Stimulated activated CD4-positive, alpha-beta T cell treated with anti-CD3 and anti-CD28 coated beads, TNF-alpha, amount 100 ng/mL, for 1 hour (primary cell): ENCODE results near the gene NFIC.
"Not testable (repeated sequence)": the region's sequence is repeated elsewhere in the genome, so short reads cannot be mapped to it uniquely, and the experiment has no call there.

ENCODE experiments used
- DNase-seq, 3 donors: peaks; one replicate each; pipeline ENCODE4 v3.0.0-alpha.2; 2020; ENCODE audit warnings: low read depth in 3 of 3, low spot score in 1 of 3

NFIC gene

DNA sequence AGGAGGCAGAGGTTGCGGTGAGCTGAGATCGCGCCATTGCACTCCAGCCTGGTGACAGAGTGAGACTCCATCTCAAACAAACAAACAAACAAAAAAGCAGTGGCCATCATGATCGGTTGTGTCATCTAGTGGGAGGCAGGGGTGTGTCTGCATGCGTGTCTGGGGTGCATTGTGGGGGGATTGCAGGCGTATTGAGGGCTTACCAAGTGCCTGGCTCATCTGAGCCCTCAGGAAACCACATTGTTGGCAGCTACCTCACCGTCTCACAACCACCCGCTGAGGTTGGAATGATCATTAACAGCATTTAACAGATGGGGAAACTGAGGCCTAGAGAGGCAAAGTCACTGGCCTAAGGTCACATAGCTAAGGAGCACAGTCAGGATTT lies 30.5 kb downstream of the NFIC start:
- DNase-seq: no peak

DNA sequence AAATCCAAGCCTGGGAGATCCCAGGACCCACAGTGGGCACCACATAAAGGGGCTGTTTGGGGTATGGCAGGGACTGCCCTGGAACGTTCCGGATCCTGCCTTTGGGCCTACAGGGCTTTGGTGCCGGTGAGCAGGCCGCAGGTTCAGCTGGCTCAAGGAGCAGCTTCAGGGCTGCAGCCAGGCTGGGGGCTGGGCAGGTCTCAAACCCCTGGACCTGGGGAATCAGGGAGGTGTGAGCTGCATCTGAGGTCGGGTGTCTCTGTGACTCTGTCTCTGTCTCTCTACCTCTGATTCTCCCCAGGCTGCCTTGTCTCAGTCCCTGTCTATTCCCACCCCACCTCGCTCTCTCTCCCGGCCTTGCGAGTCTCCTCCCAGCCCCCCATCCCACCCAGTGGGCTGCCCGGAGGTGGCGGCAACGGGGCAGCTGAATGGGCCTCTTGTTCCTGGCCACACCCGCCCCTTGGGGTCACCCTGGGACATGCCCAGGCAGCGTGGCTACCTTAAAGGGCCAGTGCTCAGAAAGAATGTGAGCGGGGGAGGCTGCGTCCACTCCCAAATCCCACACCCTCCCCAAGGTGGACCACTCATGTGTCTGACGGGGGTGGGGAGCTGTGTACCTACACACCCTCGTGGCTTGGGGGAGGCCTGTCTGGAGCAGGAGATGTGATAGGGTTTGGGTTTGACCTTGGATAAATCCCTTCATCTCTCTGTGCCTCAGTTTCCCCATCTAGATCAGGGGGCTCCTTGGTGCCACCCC lies 31.1 kb downstream of the NFIC start:
- no peak for DNase-seq

DNA sequence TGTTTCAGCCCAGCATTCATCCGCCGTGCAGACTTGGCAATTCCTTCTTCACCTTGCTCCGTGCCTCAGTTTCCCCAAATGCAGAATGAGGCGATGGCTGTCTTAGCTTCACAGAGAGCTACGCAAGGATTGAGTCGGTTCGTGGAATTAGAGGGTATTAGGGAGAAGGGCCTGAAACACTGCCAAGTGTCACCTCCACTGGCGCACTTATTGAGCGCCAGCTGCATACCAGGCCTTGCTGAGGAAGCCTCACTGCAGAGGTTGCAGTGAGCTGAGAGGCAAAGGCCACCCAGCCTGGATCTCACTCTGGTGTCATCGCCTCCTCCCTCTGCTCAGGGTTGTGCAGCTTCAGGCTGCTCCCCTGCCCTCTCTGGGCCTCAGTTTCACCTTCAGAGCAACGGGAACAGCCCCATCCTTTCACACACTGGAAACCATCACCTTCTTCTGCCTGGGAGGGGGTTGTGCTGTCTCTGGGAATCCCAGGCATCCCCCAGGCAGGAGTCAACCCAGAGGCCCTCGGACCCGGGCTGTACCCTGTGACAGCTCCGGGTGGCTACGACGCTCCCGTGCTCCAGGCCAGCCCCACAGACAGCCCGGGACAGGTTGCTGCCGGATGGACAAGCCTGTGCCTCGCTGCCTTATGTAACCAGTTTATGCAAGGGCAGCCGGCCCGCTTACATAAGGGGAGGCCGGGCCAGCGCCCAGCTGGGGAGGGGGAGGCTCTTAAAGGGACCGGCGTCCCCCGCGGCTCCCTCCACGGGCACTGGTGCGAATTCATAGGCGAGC lies 31.9 kb downstream of the NFIC start:
- no peak for DNase-seq

DNA sequence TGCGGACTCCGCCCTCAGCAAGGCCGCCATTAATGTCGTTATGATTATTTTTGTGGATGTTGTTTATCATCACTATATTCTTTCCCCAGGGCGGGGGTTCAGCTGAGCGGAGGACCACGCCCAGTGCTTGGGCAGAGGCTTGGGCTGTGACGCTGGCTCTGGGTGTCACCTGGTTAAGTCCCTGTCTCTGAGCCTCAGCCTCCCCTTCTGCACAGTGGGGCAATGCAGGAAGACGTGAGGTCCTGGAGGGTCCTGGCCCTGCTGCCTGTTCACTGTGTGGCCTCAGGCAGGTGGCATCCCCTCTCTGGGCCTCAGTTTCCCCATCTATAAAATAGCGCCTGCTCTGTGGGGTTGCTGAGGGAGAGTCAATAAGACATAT lies 32.5 kb downstream of the NFIC start:
- DNase-seq: no peak

DNA sequence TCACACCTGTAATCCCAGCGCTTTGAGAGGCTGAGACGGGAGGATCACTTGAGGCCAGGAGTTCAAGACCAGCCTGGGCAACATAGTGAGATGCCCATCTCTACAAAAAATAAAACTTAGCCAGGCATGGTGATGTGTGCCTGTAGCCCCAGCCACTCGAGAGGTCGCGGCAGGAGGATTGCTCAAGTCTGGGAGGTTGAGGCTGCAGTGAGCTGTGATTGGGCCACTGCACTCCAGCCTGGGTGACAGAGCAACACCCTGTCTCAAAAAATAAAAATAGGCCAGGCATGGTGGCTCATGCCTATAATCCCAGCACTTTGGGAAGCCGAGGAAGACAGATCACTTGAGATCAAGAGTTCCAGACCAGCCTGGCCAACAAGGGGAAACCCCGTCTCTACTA lies 32.9 kb downstream of the NFIC start:
- not testable (repeated sequence) for DNase-seq

DNA sequence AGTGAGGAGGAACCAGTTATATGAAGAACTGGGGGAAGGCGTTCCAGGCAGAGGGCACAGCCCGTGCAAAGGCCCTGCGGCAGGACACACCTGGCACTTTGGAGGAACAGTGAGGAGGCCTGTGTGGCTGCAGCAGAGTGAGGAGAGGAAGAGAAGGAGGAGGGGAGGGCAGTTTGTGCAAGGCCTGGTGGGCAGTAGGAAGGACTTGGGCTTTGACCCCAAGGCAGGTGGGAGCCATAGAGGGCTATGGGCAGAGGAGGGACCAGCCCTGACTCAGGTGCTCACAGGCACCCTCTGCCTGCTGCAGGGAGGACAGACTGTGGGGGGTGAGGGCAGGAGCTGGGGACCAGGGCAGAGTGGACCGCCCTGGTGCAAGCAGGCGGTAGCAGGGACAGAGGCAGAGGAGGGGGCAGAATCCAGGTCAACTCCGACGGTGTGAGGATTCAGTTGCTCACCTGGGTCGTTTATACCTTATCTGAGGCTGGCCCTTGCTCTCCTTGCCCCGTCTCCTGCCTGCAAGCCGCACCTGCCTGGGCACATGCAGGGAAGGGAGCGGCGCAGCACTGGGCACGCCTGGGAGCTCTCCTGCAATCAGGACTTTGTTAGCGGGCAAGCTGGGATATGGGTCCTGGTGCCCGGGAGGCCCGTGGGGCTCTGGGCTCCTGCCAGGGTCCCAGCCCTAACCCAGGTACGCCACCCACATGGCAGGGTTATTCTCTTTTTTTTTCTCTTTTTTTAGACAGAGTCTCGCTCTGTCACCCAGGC lies 34.8 kb downstream of the NFIC start:
- no peak for DNase-seq

DNA sequence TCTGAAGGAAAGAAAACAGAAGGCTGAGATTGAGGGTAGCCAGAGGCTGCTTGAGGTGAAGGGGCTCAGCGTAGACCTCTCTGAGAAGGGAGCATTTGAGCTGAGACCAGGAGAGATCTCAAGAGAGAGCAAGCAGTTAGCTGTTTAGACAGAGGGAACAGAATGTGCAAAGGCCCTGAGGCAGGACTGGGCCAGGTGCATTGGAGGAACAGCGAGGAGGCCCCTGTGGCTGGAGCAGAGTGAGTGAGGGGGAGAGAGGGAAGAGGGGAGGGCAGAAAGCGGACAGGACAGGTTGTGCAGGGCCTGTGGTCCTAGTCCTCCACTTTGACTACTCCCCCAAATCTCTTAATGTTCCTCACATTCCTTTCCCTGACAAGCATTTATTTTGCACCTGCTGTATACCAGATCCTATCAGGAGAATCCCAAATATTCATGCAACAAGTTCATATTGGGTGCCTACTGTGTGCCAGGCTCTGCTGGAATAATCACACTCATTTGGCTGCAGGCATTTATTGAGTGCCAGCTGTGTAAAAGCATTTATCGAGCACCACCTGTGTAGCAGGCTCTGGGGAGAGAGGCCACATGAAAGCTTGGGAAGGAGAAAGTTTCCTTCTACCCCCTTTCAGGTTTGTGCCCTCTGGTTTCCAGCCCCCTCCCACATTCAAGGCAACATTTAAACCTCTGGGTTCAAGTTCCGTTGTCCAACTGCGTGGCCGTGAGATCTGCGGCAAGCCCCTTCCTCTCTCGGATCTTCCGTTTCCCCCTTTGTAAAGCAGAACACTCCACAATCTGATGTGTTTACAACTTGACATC lies 36.5 kb downstream of the NFIC start:
- no peak for DNase-seq

DNA sequence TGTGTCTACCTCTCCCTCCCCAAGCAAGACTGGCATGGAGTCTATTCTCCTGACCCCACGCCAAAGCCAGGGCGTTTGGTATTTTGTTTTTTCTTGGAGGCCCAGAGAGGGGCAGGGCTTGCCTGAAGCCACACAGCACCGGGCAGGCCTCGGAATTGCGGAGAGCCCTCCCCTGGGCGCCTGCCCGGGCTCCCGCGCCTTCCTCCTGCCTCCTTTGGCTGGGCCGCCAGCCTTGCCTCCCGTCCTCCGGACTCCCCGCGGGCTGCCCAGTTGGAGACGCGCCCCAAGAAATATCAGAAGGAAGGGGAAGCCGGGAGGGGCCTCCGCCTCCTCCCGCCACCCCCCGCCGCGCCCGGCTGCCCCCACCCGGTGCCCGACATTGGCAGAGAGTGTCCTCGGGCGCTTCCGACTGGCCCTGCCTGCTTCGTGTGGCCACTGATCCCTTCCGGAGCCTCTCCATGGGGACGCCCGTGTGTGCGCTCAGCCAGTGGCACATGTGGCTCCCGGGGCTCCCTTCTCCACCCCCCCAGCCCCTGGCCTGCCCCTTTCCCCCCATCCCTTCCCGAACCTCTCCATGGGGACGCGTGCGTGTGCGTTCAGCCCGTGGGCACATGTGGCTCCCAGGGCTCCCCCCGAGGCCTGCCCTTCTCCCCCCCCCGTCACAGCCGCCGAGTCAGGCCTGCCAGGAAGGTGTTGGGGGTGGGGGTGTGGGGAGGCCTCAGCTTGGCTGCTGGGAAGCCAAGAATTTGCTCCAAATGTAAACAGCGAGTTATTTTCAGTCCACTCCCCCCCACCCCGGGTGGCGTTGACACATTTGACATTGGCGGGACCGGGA lies 37.3 kb downstream of the NFIC start:
- no peak for DNase-seq

DNA sequence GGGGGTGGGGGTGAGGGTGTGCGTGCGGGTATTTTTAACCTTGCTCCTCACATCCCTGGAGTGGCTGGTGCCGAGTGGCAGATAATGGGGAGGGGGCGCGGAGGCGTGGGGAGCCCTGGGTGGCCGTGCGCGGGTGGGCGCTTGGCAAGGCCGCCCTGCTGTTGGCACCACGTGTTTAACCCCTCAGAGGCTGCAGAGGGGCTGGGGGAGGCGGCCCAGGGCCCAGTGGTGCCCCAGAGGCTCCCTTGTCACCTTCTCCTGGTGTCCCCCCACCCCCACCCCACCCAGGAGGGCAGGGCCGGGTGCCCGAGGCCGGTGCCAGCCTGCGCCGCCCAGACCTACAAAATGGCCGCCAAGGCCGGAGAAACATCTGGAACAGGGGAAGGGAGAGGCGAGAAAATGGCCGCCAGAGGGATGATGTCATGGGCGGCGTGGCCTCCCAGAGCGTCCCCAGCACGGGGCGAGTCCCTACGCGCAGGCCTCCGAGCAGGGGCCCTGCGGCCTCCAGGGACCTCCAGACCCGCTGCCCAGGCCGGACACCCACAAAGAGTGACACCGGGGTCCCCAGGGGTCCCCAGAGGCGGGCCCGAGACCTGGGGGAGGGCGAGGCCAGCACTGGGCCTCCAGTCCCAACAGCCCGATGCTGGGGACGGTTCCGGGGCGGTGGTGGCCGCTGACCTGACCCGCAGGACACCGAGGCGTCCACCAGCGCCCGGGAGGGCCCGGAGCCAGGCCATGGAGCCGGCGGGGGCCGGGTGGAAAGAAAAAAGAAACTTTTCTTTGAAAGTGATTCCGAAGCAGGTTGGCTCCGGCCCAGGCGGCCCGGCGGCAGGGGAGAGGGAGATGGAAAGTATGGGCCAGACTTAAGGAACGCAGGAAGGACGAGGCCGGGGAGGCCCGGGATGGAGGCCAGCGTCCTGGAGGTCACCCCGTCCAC lies 38.2 kb downstream of the NFIC start:
- no peak for DNase-seq

DNA sequence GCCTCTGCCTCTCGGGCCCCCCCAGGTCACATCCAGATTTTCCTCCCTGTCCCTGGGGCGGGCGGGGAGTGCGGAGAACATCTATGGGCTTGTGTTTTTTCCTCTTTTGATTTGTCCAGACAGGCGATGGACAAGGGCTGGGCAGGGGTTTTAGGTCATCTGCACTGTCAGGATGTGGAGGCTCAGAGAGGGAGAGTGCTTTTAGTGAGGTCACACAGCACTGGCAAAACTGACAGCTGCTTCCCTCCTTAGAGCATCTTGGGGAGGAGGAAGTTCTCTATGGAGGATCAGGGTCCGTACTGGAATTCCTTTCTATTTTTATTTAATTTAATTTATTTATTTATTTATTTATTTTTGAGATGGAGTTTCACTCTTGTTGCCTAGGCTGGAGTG lies 38.9 kb downstream of the NFIC start:
- DNase-seq: no peak

DNA sequence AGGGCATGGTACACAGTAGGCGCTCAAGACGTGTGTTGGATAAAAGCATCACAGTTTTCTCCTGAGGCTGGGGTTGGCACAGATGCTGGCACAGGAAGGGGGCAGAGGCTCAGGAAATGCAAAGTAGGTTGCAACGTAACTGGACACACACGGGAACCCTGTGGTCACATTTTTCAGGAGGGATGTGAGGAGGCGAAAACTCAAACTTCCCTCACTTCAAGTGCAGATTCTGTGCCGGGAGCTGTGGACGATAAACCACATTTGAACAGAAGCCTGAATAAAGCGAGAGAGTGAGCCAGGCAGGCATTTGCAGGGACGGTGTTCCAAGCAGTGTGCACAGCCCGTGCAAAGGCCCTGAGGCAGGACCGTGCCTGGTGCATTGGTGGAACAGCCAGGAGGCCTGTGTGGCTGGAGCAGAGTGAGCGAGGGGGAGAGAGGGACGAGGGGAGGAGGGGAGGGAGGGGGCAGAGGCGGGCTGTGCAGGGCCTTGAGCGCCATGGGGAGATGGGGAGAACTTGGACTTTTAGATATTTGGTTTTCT lies 40.3 kb downstream of the NFIC start:
- DNase-seq: no peak

DNA sequence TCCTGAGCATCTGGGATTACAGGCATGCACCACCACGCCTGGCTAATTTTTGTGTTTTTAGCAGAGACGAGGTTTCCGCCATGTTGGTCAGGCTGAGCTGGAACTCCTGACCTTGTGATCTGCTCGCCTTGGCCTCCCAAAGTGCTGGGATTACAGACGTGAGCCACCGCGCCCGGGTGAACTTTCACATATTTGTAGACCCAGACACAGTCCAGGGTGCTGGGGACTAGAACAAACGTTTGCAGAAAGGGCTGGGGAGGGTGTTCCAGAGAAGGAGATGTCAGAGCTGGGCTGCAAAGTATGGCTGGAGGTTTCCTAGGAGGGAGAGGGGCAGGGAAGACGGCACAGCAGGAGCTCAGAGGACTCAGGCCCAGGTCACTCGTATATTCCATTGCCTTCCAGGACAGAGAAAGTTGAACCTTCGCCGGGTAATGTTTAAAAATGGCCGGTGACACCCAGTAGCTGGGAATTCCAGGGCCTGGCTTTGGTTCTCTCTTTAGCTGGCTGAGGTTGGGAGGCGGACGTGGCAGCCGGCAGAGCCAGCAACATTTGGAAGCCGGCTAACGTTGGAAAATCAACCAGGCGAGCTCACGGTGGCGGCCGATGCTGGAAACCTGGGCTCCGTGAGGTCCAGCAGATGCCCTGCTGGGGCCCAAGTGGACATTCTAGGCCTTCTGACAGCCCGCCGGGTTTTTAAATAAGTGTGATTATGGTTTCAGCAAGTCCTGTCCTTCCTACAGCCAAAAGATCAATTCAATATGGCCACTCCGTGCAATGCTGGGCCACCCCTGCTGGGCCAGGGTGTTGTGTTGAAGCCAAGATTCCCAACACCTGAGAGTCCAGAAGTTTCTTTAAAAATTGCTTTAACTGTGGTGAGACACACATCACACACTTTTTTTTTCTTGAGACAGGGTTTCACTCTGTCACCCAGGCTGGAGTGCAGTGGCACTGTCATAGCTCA lies 41.5 kb downstream of the NFIC start:
- DNase-seq: no peak

DNA sequence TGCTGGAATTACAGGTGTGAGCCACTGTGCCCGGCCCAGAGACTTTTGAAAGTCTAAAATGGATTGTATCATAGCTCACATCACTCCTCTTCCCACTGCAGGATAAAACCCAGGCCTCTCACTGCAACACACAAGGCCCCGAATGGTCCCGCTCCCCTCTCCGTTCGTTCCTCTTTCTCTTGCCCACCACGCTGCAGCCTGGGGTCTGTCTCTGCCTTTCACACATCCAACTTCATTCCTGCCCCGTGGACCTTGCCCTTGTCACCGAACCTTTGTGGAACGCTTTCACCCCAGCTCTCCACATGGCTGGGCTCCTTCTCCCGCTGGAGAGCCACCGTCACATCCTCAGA lies 42.6 kb downstream of the NFIC start:
- DNase-seq: no peak

DNA sequence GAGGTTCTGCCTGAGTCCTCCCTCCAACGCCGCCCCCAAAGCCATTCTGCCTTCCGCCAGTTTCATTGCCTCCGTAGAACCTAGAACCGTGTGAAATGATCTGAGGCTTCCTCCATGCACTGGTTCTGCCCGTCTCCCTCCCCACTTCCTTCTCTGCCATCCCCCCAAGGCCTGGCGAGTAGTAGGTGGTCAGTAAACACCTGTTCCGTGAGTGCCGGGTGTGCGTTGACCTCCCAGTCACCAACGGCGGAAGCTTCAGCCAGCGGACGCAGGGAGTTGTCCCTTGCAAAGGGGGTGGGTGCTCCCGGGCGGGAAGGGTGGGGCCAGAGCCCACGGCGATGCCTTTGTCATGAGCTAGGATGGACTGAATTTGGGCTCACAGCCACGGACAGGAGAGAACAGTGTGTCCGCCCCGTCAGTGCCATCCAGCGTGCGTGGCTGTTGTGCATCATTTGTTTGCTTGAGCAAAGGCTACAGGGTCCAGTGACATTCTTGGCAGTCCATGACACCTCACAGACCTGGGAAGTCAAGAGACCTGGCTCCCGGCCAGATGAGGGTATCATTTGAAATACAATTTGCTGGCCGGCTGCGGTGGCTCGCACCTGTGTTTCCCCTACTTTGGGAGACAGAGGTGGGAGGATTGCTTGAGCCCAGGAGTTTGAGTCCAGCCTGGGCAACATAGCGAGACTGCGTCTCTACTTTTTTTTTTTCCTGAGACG lies 43.1 kb downstream of the NFIC start:
- DNase-seq: no peak

DNA sequence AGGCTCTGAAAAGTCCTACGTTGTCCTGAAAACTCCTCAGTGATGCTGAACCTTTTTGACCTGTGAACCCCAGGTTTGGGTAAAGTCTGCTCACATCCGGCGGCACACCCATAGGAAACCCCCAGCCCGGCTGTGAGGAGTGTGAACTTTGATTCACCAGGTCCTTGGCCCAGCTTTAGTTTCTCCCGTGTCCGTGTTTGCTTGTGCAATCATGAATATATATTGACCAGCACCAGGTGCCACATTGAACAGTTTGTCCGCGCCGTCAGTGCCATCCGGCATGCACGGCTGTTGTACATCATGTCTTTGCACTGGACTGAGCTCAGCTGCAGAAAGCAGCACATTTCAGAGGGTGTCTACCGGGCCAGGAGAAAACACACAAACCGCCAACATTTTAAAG lies 45.3 kb downstream of the NFIC start:
- DNase-seq: no peak

DNA sequence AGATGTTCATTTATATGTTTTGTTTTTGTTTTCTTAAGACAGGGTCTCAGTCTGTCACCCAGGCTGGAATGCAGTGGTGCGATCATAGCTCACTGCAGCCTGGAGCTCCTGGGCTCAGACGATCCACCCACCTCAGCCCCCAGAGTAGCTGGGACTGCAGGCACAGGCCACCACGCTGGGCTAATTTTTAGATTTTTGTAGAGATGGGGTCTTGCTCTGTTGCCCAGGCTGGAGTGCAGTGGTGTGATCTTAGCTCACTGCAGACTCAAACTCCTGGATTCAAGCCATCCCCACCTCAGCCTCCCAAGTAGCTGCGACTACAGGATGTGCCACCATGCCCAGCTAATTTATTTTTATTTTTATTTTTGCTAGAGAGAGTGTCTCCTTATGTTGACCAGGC lies 45.7 kb downstream of the NFIC start:
- DNase-seq: no peak

DNA sequence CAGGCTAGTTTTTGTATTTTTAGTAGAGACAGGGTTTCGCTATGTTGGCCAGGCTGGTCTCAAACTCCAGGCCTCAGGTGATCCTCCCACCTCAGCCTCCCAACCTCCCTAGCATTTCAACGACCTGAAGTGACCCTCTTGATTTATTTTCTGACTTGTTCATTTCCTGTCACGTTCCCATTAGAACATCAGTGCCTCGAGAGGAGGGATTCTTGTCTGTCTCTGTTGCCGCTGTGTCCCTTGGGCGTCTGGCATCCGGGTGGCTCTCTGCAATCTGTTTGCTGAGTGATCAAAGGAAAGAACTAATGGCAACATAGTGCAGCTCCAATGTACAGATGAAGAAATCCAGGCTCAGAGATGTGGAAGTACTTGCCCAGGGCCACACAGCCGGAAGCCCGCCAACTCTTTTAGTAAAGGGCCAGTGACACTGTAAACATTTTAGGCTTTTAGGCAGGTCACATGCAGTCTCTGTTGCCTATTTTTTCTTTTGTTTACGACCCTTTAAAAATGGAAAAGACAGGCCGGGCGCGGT lies 47.5 kb downstream of the NFIC start:
- DNase-seq: no peak
